K562 (cell line): ENCODE measurements around the gene VPS35L. TPM values are rescaled to one million over a fixed set of nuclear protein-coding genes. Genes with fewer than 3 reads are reported as not detected.
A peak's percentile ranks its signal among the peaks of the same experiment; 100 is the strongest.
"Not testable (repeated sequence)": the region's sequence is repeated elsewhere in the genome, so short reads cannot be mapped to it uniquely, and the experiment has no call there.

ENCODE experiments used
- ATAC-seq: fragments of 200-7000 bp; cut with Tn5 transposase; 3 replicates; pipeline ENCODE4 v1.9.1; 2020; ENCODE audit warnings: moderate library complexity
- BruUV-seq: library from RNA; stranded (reverse); fragments of 400-500 nt; replicated peaks from 2 replicates; lab custom pipeline; 2021; lab: Mats Ljungman, UMichigan
- CTCF ChIA-PET: fragments of 300-600 bp; formaldehyde crosslinking; extraction: SDS; loops from one replicate; lab custom pipeline; 2021; ENCODE audit warnings: low intra/inter-chr PET ratio; lab: Yijun Ruan, JAX
- POLR2A ChIA-PET: fragments of 300-600, 350-650 bp; sonication (Branson Sonifier 250); formaldehyde crosslinking; extraction: SDS; loops from one replicate; lab custom pipeline; 2021; ENCODE audit warnings: antibody characterized with exemption, inconsistent platforms; lab: Yijun Ruan, JAX
- DNase-seq, 4 experiments: peaks; one replicate each; pipeline versions ENCODE4 v3.0.0 to v3.0.0-alpha.2; 2011 to 2018; ENCODE audit warnings: low spot score in 3 of 4, mixed read lengths in 3 of 4; ENCODE audit errors: extremely low read depth in 1 of 4
- FAIRE-seq: peaks from 2 replicates; lab custom pipeline; 2011; peaks lifted over from hg19 to GRCh38; lab: Jason Lieb, UNC
- H2AFZ ChIP-seq: 2 replicates; pipeline ENCODE4 v1.6.0; 2011; ENCODE audit warnings: low read depth, low read length, control low read depth, inconsistent platforms
- H3K27ac ChIP-seq: fragments of 200-600 bp; 3 replicates; pipeline ENCODE4 v1.8.0; 2011; ENCODE audit warnings: low read depth, mild to moderate bottlenecking, control low read depth, inconsistent platforms, low read length, moderate library complexity, mixed read lengths; ENCODE audit errors: extremely low read depth
- H3K27me3 ChIP-seq, 2 experiments: fragments of 300-600 bp in 1 of 2; 2 replicates in 1 of 2; 3 replicates in 1 of 2; pipeline versions ENCODE4 v1.6.0 to v1.8.0; 2011; ENCODE audit warnings: inconsistent platforms in 2 of 2, low read length in 2 of 2, mild to moderate bottlenecking in 1 of 2, mixed read lengths in 1 of 2, moderate library complexity in 1 of 2; ENCODE audit not compliant: control insufficient read depth in 2 of 2, insufficient read depth in 2 of 2
- H3K36me3 ChIP-seq: fragments of 300-600 bp; 3 replicates; pipeline ENCODE4 v1.8.0; 2011; ENCODE audit warnings: mild to moderate bottlenecking, low read length, inconsistent platforms; ENCODE audit not compliant: control insufficient read depth, insufficient read depth
- H3K4me1 ChIP-seq, 2 experiments: fragments of 200-600 bp in 1 of 2; replicated peaks in 1 of 2; 2 replicates in 1 of 2; 3 replicates in 1 of 2; pipeline versions ENCODE4 v1.5.1 to v1.8.0; 2011; ENCODE audit warnings: inconsistent platforms in 2 of 2, low read length in 2 of 2, mild to moderate bottlenecking in 1 of 2, mixed read lengths in 1 of 2, moderate library complexity in 1 of 2; ENCODE audit not compliant: control insufficient read depth in 2 of 2, insufficient read depth in 2 of 2
- H3K4me2 ChIP-seq: 2 replicates; pipeline ENCODE4 v1.6.1; 2011; ENCODE audit warnings: low read length, control low read depth, inconsistent platforms, mixed read lengths; ENCODE audit not compliant: insufficient read depth
- H3K4me3 ChIP-seq: fragments of 200-600 bp; sonication (generic), shearing (Covaris generic); 2 replicates; pipeline ENCODE4 v1.5.1; 2016; ENCODE audit warnings: control low read depth, inconsistent platforms
- H3K79me2 ChIP-seq: fragments of 200-600 bp; 3 replicates; pipeline ENCODE4 v1.8.0; 2011; ENCODE audit warnings: low read length, inconsistent platforms; ENCODE audit not compliant: control insufficient read depth, insufficient read depth
- H3K9ac ChIP-seq, 2 experiments: 2 replicates each; pipeline versions ENCODE4 v1.6.0 to v1.6.1; 2011; ENCODE audit warnings: low read depth in 2 of 2, low read length in 2 of 2, control low read depth in 1 of 2, inconsistent platforms in 1 of 2, mild to moderate bottlenecking in 1 of 2, mixed read lengths in 1 of 2; ENCODE audit not compliant: insufficient read depth in 1 of 2
- H3K9me1 ChIP-seq: one replicate; pipeline ENCODE4 v1.6.0; 2011; ENCODE audit warnings: inconsistent platforms, mild to moderate bottlenecking, low read length, moderate library complexity; ENCODE audit not compliant: control insufficient read depth, insufficient read depth
- H3K9me3 ChIP-seq: replicated peaks from 2 replicates; pipeline ENCODE4 v1.5.1; 2011; ENCODE audit warnings: low read depth, low read length, inconsistent platforms; ENCODE audit not compliant: control insufficient read depth, insufficient read depth
- H4K20me1 ChIP-seq: replicated peaks from 2 replicates; pipeline ENCODE4 v1.6.1; 2011; ENCODE audit warnings: low read length, inconsistent platforms, mixed read lengths; ENCODE audit not compliant: control insufficient read depth, insufficient read depth
- ARHGAP35 ChIP-seq: fragments of 450-650 bp; IDR thresholded peaks from 2 replicates; pipeline ENCODE4 v1.6.1; 2018; ENCODE audit not compliant: partially characterized antibody
- FOXP1 ChIP-seq: sonication (generic); formaldehyde crosslinking; IDR thresholded peaks from 2 replicates; pipeline ENCODE4 v1.8.0; 2022; ENCODE audit warnings: mild to moderate bottlenecking, missing genetic modification reagents
- WGBS: fragments of 100-300 bp; shearing (Covaris generic); methylation state at CpG from one replicate; pipeline ENCODE4 v1.1.6; 2016; ENCODE audit warnings: low coverage, mixed read lengths; ENCODE audit not compliant: insufficient coverage; ENCODE audit errors: missing lambda C conversion rate; 5-methylcytosine and 5-hydroxymethylcytosine counted together
- in situ Hi-C: fragments of 300-500 bp; cut with MboI; formaldehyde crosslinking; loops from 4 replicates; pipeline ENCODE4 v1.15.0; 2018; ENCODE audit warnings: inconsistent platforms, mixed read lengths
- intact Hi-C: fragments of 100-400 bp; cut with micrococcal nuclease; formaldehyde crosslinking; loops from 2 replicates; pipeline ENCODE4 v1.14.2; 2022
- polyA plus RNA-seq, 8 experiments: library from polyadenylated mRNA; depleted of rRNA in 4 of 8; stranded (reverse) in 5 of 8; unstranded in 3 of 8; fragments of >200 nt; fragmentation: Nextera tagmentation in 2 of 8; fragmentation: Illumina TruSeq in 1 of 8; extraction: Ambion mirVana in 2 of 8; extraction: Trizol in 1 of 8; gene quantifications; 2 replicates each; pipeline versions ENCODE4 v1.2.1 to v1.2.3, GENCODE V29; 2011 to 2014; ENCODE audit warnings: inconsistent platforms in 1 of 8, missing spikeins in 1 of 8
- total RNA-seq, 7 experiments: library from RNA; depleted of rRNA in 6 of 7; stranded (reverse); fragments of >200 nt in 6 of 7; fragmentation: Illumina TruSeq in 2 of 7; extraction: Trizol in 2 of 7; gene quantifications; 2 replicates each; pipeline versions ENCODE4 v1.2.1 to v1.2.3, GENCODE V29; 2011 to 2021; ENCODE audit warnings: low replicate concordance in 1 of 7
- TF ChIP-seq, protein P1 (sequence below): fragments of 250-450 bp; sonication (Bioruptor Pico); IDR thresholded peaks from 2 replicates; pipeline ENCODE4 v1.4.0; 2020
- TF ChIP-seq, protein P2 (sequence below): fragments of 250-450 bp; sonication (Bioruptor Pico); IDR thresholded peaks from 2 replicates; pipeline ENCODE4 v1.8.0; 2021; ENCODE audit warnings: borderline replicate concordance, mild to moderate bottlenecking, moderate library complexity; ENCODE audit not compliant: poor library complexity, severe bottlenecking

Gene VPS35L
- total and polyA plus RNA-seq, 9 of the 15 experiments (the other 6 are each of a cell fraction or from before 2014, with no cell fraction given), result 10.2 to 30.4 (median 20.1) TPM

DNA sequence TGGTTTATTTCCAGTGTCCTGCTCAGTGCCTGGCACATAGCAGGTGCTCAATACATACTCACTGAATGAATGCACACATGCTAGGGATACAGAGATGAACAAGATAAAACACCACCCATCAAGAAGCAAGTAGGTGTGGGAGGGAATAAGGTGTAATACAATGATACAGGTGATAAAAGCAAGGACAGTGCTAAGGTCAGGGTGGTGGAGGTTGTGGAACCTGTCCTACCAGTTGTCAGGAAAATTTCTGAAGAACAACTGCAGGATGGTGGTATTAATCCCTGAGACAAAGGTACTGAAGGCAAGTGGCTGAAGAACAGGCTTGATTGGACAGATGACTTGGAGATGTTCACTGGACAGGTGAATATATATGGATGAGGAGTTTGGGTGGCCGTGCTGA lies 160.7 kb downstream of the VPS35L start:
- H3K4me3 ChIP-seq, result peak overlapping the region; percentile 68
- no peak overlapping the region for H2AFZ ChIP-seq
- peaks cover 85% of the 10 kb centered on the region for H3K79me2 ChIP-seq
- in situ Hi-C loops, result no loop called here
- intact Hi-C loops, result no loop called here
- no peak for ATAC-seq
- peak overlapping the region; percentile 96 for H3K4me2 ChIP-seq
- peaks cover 49% of the 10 kb centered on the region for H3K36me3 ChIP-seq
- H3K27me3 ChIP-seq, result no peaks in the 10 kb centered on the region
- TF ChIP-seq, protein P1, sequence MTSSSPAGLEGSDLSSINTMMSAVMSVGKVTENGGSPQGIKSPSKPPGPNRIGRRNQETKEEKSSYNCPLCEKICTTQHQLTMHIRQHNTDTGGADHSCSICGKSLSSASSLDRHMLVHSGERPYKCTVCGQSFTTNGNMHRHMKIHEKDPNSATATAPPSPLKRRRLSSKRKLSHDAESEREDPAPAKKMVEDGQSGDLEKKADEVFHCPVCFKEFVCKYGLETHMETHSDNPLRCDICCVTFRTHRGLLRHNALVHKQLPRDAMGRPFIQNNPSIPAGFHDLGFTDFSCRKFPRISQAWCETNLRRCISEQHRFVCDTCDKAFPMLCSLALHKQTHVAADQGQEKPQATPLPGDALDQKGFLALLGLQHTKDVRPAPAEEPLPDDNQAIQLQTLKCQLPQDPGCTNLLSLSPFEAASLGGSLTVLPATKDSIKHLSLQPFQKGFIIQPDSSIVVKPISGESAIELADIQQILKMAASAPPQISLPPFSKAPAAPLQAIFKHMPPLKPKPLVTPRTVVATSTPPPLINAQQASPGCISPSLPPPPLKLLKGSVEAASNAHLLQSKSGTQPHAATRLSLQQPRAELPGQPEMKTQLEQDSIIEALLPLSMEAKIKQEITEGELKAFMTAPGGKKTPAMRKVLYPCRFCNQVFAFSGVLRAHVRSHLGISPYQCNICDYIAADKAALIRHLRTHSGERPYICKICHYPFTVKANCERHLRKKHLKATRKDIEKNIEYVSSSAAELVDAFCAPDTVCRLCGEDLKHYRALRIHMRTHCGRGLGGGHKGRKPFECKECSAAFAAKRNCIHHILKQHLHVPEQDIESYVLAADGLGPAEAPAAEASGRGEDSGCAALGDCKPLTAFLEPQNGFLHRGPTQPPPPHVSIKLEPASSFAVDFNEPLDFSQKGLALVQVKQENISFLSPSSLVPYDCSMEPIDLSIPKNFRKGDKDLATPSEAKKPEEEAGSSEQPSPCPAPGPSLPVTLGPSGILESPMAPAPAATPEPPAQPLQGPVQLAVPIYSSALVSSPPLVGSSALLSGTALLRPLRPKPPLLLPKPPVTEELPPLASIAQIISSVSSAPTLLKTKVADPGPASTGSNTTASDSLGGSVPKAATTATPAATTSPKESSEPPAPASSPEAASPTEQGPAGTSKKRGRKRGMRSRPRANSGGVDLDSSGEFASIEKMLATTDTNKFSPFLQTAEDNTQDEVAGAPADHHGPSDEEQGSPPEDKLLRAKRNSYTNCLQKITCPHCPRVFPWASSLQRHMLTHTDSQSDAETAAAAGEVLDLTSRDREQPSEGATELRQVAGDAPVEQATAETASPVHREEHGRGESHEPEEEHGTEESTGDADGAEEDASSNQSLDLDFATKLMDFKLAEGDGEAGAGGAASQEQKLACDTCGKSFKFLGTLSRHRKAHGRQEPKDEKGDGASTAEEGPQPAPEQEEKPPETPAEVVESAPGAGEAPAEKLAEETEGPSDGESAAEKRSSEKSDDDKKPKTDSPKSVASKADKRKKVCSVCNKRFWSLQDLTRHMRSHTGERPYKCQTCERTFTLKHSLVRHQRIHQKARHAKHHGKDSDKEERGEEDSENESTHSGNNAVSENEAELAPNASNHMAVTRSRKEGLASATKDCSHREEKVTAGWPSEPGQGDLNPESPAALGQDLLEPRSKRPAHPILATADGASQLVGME (CRISPR knock-in tag), result no peak
- TF ChIP-seq FOXP1 (no peak), ARHGAP35 (no peak)
- TF ChIP-seq, protein P2, sequence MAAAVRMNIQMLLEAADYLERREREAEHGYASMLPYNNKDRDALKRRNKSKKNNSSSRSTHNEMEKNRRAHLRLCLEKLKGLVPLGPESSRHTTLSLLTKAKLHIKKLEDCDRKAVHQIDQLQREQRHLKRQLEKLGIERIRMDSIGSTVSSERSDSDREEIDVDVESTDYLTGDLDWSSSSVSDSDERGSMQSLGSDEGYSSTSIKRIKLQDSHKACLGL (CRISPR knock-in tag), result no peak
- TF ChIP-seq, all 486 proteins: peak for 0
- Histone ChIP-seq H3K9me3 (no peaks in the 10 kb centered on the region), H4K20me1 (peaks cover 20% of the 10 kb centered on the region; the same call in 1 of the 2 replicates), H3K9me1 (peaks cover 1% of the 10 kb centered on the region), H3K27ac (no peak overlapping the region), H3K9ac (peak overlapping the region; percentile 14 to 21; a peak in 2 of 4 replicates), H3K4me1 (peaks cover 20 to 35% of the 10 kb centered on the region in 2 experiments; a peak in 4 of 5 replicates)
- 18% methylated on average over 1 of the region's 1 CpG for WGBS
- FAIRE-seq (no peak), DNase-seq (no peak)
- ChIA-PET CTCF (no interaction called here), POLR2A (interaction anchor here (1.9 kb wide), 1 partner anchor 9 kb away, joined by 6 read pairs; no protein-coding TSS in a partner anchor)
- no TSS peak for BruUV-seq

DNA sequence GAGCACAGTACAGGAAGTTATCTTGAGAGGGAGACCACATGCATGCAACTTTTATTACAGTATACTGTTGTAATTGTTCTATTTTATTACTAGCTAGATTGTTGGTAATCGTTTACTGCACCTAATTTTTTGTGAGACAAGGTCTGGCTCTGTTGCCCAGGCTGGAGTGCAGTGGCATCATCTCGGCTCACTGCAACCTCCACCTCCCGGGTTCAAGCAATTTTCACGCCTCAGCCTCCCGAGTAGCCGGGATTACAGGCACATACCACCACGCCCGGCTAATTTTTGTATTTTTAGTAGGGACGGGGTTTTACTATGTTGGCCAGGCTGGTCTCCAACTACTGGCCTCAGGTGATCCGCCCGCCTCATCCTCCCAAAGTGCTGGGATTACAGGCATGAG lies 161.2 kb downstream of the VPS35L start:
- H3K9me1 ChIP-seq, H3K27me3 ChIP-seq, in situ Hi-C loops, H3K27ac ChIP-seq, BruUV-seq, H2AFZ ChIP-seq, intact Hi-C loops, ATAC-seq, DNase-seq, FAIRE-seq, CTCF ChIA-PET, H3K9me3 ChIP-seq: not testable (repeated sequence)
- H3K36me3 ChIP-seq, result peaks cover 44% of the 10 kb centered on the region
- H3K4me3 ChIP-seq, result peak overlapping the region; percentile 68
- H3K4me1 ChIP-seq, result peaks cover 19 to 38% of the 10 kb centered on the region in 2 experiments; a peak in 4 of 5 replicates
- peaks cover 79% of the 10 kb centered on the region for H3K79me2 ChIP-seq
- peaks cover 20% of the 10 kb centered on the region; the same call in 1 of the 2 replicates for H4K20me1 ChIP-seq
- peak overlapping the region; percentile 80 to 99; a peak in 3 of 4 replicates for H3K9ac ChIP-seq
- peak overlapping the region; percentile 96 for H3K4me2 ChIP-seq
- WGBS, result 14% methylated on average over 11 of the region's 11 CpGs
- POLR2A ChIA-PET, result interaction anchor here (1.9 kb wide), 1 partner anchor 10 kb away, joined by 6 read pairs; no protein-coding TSS in a partner anchor
